ENCODE data around the gene UTP11.
"Not testable (repeated sequence)": the region's sequence is repeated elsewhere in the genome, so short reads cannot be mapped to it uniquely, and the experiment has no call there.

Gene UTP11

GRCh38 chr1:38012363-38013226 lies at the start of gene UTP11:
TSS of gene UTP11 (plus strand) at chr1:38012734. CDS start at chr1:38012803, 69 bp downstream.
- DNase-seq, result peak; percentile 100

- not testable (repeated sequence) for DNase-seq
Observed at GRCh38 chr1:37964106-37964505, 48.4 kb upstream of the UTP11 start.

GRCh38 chr1:37965301-37965700 lies 47.2 kb upstream of the UTP11 start:
- no peak for DNase-seq

GRCh38 chr1:37973684-37974083 lies 38.9 kb upstream of the UTP11 start:
- not testable (repeated sequence) for DNase-seq

- DNase-seq, result no peak
Observed at GRCh38 chr1:37974567-37974966, 38.0 kb upstream of the UTP11 start.

GRCh38 chr1:37975083-37975482 lies 37.5 kb upstream of the UTP11 start:
- DNase-seq, result peak; percentile 35

- no peak for DNase-seq
Observed at GRCh38 chr1:37978541-37978940, 34.0 kb upstream of the UTP11 start.

GRCh38 chr1:37983546-37983945 lies 29.0 kb upstream of the UTP11 start:
- DNase-seq, result no peak

- DNase-seq, result no peak
Observed at GRCh38 chr1:37987679-37988078, 24.9 kb upstream of the UTP11 start.

- no peak for DNase-seq
Observed at GRCh38 chr1:37989361-37989930, 23.1 kb upstream of the UTP11 start.

- DNase-seq, result no peak
Observed at GRCh38 chr1:37994886-37995566, 17.5 kb upstream of the UTP11 start.

GRCh38 chr1:37995751-37996345 lies 16.7 kb upstream of the UTP11 start:
- DNase-seq, result no peak

- no peak for DNase-seq
Observed at GRCh38 chr1:37997256-37998088, 15.1 kb upstream of the UTP11 start.

- no peak for DNase-seq
Observed at GRCh38 chr1:37998089-37998808, 14.3 kb upstream of the UTP11 start.

- no peak for DNase-seq
Observed at GRCh38 chr1:37998913-37999429, 13.6 kb upstream of the UTP11 start.

GRCh38 chr1:37999430-38000232 lies 12.9 kb upstream of the UTP11 start:
- no peak for DNase-seq

GRCh38 chr1:38000233-38000528 lies 12.4 kb upstream of the UTP11 start:
- no peak for DNase-seq

- DNase-seq, result no peak
Observed at GRCh38 chr1:38000529-38001455, 11.7 kb upstream of the UTP11 start.

Data from NCI-H1092 (cell line).